GM13976 (cell line): Measurements from ENCODE around the gene ESAM.

Source experiments
- DNase-seq: peaks from one replicate; pipeline ENCODE4 v3.0.0; 2012; ENCODE audit warnings: low spot score
- in situ Hi-C: fragments of 300-500 bp; cut with MboI; formaldehyde crosslinking; loops from one replicate; pipeline ENCODE4 v1.12.0; 2022; ENCODE audit warnings: low sequenced_read_pairs, mixed read lengths, inconsistent platforms; ENCODE audit not compliant: unreplicated experiment
- TF ChIP-seq, protein P1 (sequence below): IDR thresholded peaks from 2 replicates; pipeline ENCODE4 v1.5.1; 2012; ENCODE audit warnings: borderline replicate concordance, mild to moderate bottlenecking; ENCODE audit not compliant: insufficient read depth; ENCODE audit errors: extremely low read depth, missing control alignments, control extremely low read depth

ESAM gene

DNA sequence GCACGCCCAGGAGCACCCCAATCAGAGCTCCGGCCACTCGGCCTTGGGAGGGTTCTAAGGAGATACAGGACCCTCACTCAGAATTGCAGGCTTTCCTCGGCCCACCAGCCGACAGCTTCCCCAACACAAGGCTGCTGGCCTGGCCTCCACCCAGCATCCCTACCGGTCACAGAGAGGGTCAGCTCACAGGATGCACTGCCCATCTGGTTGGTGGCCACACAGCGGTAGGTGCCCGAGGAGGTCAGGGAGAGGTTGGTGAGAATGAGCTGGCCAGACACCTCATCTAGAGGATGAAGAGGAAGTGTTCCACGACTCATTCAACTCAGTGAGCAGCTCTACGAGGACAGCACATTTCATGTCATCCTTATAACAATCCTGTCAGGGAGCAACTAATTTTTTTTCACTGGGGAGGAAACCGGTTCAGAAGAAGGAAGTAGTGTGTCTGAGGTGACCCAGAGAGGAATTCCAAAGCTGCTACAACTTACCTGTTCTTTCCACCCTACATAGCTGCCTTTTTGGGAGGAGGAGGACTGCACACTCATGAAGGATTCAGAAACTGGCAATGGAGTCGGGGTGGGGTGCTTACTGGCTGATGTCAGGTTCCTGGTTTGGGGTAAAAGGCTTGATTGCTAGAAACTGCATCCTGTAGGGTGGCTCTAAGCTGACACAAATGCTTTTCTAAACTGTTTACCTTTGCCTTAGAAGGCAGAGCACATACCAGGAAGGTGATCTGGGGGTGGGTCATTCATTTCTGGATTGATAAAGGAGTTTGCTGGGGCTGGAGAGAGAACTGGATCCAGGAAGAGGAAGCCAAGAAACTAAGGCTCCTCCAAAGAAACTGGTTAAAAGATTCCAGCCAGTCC is 13.4 kb downstream of the ESAM start:
- in situ Hi-C loops: no loop called here
- DNase-seq: no peak
- TF ChIP-seq, protein P1, sequence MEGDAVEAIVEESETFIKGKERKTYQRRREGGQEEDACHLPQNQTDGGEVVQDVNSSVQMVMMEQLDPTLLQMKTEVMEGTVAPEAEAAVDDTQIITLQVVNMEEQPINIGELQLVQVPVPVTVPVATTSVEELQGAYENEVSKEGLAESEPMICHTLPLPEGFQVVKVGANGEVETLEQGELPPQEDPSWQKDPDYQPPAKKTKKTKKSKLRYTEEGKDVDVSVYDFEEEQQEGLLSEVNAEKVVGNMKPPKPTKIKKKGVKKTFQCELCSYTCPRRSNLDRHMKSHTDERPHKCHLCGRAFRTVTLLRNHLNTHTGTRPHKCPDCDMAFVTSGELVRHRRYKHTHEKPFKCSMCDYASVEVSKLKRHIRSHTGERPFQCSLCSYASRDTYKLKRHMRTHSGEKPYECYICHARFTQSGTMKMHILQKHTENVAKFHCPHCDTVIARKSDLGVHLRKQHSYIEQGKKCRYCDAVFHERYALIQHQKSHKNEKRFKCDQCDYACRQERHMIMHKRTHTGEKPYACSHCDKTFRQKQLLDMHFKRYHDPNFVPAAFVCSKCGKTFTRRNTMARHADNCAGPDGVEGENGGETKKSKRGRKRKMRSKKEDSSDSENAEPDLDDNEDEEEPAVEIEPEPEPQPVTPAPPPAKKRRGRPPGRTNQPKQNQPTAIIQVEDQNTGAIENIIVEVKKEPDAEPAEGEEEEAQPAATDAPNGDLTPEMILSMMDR: no peak

- TF ChIP-seq, protein P1: no peak
- no peak for DNase-seq
- in situ Hi-C loops: no loop called here
Observed at GRCh38 chr11:124748100-124748418, 14.0 kb downstream of the ESAM start.

DNA sequence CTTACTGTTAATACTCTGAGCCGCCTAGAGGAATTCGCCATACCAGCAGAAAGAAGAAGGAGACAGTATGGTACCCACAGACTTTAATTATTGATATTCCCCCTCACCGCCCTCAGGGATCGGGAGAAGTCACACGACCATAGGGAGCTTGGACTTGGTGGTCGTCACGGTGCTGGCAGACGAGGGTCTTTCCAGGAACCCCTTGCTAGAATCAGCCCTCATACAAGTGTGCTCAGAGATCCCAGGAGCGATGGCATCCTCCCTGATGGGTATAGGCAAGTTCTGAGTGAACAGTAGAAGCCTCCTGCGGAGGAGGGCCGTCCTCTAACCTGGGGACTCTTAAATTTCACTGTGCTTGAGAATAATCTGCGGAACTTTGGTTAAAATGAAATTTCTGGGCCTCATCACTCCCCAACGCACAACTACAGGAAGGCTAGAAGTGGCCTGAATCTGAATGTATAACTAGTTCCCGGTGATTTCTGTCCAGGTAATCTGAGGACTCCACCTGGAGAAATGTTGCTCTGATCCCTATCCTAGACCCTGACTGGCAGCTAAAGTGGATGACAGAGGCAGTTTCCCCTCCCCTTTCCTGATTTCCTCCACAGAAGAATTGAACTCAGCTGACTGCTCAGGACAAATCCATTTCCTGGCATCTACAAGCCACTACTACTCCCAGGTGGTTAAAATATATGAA is 14.5 kb downstream of the ESAM start:
- in situ Hi-C loops: no loop called here
- TF ChIP-seq, protein P1: no peak
- peak; percentile 29 for DNase-seq

DNA sequence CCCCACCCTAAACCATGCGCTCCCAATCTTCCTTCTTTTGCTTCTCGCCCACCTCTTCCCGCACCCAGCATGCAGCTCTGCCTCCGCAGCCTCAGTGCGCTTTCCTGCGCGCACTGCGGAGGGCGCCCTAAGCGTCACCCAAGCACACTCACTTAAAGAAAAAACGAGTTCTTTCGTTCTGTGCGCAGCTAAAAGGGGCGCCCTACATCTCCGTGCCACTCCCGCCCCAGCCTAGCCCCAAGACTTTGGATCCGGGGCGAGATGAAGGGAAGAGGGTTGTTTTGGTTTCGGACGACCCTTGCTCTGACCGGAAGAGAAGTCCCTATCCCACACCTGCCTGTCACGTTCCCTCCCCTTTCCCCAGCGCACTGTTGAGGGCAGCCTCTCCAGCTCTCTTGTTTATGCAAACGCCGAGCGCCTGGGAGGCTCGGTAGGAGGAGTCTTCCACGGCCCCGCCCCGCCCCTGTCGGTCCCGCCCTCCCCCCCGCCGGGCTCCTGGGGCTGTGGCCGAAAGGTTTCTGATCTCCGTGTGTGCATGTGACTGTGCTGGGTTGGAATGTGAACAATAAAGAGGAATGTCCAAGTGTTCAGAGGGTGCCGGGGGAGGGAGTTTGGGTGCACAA is 15.4 kb downstream of the ESAM start:
- TF ChIP-seq, protein P1: peak; percentile 94
- peak; percentile 94 for DNase-seq
- in situ Hi-C loops: no loop called here

GRCh38 chr11:124745835-124746620 is 16.1 kb downstream of the ESAM start:
- in situ Hi-C loops: no loop called here
- peak; percentile 76 for DNase-seq
- TF ChIP-seq, protein P1: peak; percentile 39

DNA sequence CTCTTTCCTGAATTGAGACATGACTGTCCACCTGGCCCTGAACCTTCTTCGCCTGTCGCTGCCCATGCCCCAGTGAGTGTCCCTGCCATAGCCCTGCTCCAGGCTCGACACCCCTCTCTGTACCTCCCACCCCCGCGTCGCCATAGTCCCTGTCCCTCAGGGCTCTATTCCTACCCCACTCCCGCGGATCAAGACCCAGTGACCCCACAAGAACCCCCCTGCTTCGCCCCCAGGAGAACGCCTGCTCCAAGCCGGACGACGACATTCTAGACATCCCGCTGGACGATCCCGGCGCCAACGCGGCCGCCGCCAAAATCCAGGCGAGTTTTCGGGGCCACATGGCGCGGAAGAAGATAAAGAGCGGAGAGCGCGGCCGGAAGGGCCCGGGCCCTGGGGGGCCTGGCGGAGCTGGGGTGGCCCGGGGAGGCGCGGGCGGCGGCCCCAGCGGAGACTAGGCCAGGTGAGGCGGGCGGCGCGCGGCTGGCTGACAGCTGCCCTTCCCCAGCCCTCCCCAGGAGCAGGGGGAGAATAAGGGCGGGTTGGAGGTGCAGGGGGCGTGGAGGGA is 16.7 kb downstream of the ESAM start:
- DNase-seq: no peak
- TF ChIP-seq, protein P1: no peak
- in situ Hi-C loops: no loop called here
